Measurements from ENCODE around the gene ZBTB44.

Gene ZBTB44

DNA sequence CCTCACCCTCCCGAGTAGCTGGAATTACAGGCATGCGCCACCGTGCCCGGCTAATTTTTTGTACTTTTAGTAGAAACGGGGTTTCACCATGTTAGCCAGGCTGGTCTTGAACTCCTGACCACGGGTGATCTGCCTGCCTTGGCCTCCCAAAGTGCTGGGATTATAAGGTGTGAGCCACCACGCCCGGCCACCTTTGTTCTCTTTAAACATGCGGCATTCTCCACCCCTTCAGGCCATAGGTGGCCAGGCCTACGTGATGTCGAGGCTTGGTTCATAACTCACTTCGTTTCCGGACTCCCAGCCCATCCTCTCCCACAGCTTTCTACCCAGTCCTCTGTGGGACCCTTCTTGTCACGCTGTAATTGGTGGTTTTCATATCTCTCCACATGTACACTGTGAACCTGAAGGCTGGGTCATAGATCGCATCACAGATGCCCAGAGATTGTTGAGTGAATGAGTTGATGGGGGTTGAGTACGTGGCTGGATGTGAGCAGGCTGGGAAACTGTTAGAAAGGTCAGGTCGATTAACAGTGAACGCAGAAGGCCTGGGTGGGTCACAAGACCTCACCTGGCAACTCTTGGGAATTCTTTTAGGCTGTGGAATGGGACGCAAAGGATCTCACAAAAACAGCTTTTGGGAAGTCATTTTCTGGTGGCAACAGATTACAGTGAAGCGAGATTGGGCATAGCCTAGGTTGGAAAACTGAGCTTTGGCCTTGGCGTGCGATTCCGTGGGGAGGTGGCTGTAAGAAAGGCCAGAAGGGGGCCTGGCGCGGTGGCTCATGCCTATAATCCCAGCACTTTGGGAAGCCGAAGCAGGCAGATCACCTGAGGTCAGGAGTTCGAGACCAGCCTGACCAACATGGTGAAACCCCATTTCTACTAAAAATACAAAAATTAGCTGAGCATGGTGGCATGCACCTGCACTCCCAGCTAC lies 110.7 kb downstream of the ZBTB44 start:
- no peak for DNase-seq (ENCODE audit: low read depth)
- TF ChIP-seq, protein P1, sequence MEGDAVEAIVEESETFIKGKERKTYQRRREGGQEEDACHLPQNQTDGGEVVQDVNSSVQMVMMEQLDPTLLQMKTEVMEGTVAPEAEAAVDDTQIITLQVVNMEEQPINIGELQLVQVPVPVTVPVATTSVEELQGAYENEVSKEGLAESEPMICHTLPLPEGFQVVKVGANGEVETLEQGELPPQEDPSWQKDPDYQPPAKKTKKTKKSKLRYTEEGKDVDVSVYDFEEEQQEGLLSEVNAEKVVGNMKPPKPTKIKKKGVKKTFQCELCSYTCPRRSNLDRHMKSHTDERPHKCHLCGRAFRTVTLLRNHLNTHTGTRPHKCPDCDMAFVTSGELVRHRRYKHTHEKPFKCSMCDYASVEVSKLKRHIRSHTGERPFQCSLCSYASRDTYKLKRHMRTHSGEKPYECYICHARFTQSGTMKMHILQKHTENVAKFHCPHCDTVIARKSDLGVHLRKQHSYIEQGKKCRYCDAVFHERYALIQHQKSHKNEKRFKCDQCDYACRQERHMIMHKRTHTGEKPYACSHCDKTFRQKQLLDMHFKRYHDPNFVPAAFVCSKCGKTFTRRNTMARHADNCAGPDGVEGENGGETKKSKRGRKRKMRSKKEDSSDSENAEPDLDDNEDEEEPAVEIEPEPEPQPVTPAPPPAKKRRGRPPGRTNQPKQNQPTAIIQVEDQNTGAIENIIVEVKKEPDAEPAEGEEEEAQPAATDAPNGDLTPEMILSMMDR (IDR thresholded peaks at IDR 0.05; ENCODE audit: control insufficient read depth, extremely low read depth, insufficient read depth), result no peak

DNA sequence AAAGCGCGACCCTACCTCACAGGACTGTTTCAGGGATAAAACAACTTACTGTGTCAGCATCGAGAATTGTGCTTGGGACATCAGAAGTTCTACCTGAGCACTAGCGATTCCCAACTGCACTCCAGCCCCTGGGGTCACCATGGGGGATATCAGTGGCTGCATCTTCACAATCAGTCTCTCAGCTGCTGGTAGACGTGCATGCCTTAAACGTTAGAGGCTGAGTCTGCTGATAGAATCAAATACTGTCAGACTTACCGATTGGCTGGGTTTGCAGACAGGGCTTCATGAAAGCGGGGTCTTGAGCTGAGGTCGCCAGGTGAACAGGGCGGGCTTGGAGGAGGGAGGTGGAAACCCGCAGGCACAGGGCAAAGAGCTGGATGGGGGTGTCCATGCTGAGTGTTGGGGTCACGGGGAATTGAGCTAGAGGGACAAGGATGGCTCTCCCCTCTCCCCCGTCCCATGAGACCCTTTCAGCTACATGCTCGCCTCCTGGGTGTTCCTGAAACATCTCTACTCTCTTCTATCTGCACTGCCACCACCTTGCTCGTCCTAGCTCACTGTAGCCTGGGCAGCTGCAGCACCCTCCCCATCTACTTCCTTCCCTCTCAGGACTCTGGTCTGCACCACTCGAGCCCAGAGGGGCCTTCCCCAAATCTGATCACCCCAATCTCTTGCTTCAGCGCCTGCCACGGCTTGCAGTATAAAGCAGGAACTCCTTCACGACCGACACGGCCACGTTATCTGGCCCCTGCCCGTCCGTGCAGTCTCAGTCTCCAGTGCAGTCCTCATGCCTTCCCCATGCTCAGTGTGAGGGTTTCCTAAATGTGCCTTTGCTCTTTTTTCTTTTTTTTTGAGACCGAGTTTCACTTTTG lies 111.7 kb downstream of the ZBTB44 start:
- no peak for DNase-seq (ENCODE audit: low read depth)
- H3K4me3 ChIP-seq (ENCODE audit: low read depth, low read length), result no peak overlapping the region
- TF ChIP-seq, protein P1 (IDR thresholded peaks at IDR 0.05; ENCODE audit: control insufficient read depth, extremely low read depth, insufficient read depth), result no peak

More for the DNA sequence above, 110.7 kb downstream of the ZBTB44 start:
- no peak overlapping the region for H3K4me3 ChIP-seq (ENCODE audit: low read depth, low read length)

DNA sequence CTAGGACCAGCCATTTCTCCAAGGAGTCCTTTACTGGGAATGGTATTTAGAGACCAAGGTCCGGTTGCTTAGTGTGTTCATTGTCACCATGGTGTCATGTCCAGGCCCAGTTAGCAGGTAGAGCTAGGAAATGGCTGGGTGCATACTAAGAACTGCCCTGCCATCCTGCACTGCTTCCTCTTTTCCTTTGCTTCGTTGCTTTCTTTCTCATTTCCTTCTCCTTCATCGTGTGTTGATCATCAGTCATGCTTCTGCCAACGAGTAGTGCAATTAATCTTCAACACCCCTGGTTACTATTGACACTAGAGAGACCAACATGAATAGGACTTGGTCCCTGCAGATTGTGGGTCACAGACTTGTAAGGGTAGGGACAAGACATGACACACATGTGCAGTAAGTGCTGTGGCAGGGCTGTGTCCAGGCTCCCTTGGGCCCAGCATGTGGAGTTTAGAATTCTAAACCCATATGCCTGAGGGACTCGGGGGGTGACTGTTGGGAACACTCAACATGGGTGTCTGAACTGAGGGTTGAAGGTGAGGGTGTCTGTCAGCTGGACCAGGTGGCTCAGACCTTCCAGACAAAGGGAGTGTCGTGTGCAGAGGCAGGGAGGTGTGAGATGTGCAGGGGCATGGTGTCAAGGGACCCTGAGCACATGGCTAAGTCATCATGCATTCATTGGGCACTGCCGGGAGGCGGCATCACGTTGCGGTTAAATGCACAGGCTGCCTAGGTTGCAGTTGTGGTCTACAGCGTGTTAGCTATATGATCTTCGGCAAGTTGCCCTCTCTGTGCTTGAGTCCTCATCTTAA lies 112.5 kb downstream of the ZBTB44 start:
- no peak overlapping the region for H3K4me3 ChIP-seq (ENCODE audit: low read depth, low read length)
- DNase-seq (ENCODE audit: low read depth), result no peak
- TF ChIP-seq, protein P1 (IDR thresholded peaks at IDR 0.05; ENCODE audit: control insufficient read depth, extremely low read depth, insufficient read depth), result no peak

DNA sequence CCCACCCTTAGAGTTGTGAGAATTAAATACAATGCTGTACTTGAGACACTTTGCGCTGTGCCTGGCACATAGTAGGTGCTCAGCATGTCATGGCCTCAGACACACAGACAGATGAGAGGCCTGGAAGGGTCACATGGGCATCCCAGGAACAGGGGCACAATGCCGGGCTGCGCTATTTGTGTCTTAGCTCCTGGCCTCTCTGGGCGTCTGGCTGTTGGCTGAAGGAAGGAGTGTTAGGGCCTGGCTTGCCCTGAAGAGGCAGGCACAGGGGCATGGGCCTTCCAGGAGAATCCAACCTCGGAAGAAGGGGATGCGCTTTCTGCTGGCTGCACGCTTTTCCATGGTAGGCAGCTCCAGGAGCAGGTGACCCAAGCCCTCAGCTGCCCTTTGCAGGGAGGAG lies 113.7 kb downstream of the ZBTB44 start:
- H3K4me3 ChIP-seq (ENCODE audit: low read depth, low read length), result no peak overlapping the region
- TF ChIP-seq, protein P1 (IDR thresholded peaks at IDR 0.05; ENCODE audit: control insufficient read depth, extremely low read depth, insufficient read depth), result no peak
- DNase-seq (ENCODE audit: low read depth), result no peak

DNA sequence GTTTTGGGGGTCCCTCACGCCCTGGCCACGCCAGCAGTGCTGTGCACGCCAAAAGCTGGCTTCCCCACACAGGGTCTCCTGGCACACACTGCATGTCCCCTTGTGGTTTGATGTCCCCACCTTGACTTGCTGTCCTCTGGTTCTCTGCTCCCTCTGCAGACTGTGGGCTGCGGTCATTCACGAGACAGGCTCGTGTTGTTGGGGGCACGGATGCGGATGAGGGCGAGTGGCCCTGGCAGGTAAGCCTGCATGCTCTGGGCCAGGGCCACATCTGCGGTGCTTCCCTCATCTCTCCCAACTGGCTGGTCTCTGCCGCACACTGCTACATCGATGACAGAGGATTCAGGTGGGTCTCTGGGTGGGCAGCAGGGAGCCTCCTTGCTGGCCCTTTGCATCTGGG lies 114.9 kb downstream of the ZBTB44 start:
- TF ChIP-seq, protein P1 (IDR thresholded peaks at IDR 0.05; ENCODE audit: control insufficient read depth, extremely low read depth, insufficient read depth), result no peak
- H3K4me3 ChIP-seq (ENCODE audit: low read depth, low read length), result no peak overlapping the region
- no peak for DNase-seq (ENCODE audit: low read depth)

DNA sequence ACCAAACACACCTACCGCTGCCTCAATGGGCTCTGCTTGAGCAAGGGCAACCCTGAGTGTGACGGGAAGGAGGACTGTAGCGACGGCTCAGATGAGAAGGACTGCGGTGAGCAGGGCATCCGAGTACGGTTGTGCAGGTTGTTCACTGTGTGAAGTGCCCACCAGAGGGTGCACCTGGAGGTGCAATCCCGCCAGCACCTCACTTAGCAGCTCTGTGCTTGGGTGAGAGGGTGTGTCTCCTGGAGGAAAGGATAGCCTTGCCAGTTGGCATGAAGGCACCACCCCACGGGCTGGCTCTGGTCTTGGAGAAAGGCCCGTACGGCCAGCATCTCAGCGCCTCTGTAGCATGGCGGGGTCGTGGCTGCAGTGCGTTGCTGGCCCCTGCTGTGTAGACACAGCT lies 115.8 kb downstream of the ZBTB44 start:
- DNase-seq (ENCODE audit: low read depth), result no peak
- TF ChIP-seq, protein P1 (IDR thresholded peaks at IDR 0.05; ENCODE audit: control insufficient read depth, extremely low read depth, insufficient read depth), result no peak

More for the DNA sequence above, 115.8 kb downstream of the ZBTB44 start:
- H3K4me3 ChIP-seq (ENCODE audit: low read depth, low read length), result no peak overlapping the region

All from LNCaP clone FGC (cell line).